C4-2B (cell line): Measurements from ENCODE around the gene TEKT5.

Source experiments
- CTCF ChIP-seq: fragments of 450-650 bp; conservative IDR thresholded peaks from 2 replicates; pipeline ENCODE4 v1.5.1; 2017; ENCODE audit warnings: mild to moderate bottlenecking
- ZFX ChIP-seq: fragments of 450-650 bp; IDR thresholded peaks from 2 replicates; pipeline ENCODE4 v1.6.1; 2017

- no peak for TF ChIP-seq CTCF
- TF ChIP-seq ZFX: no peak
Observed at GRCh38 chr16:10669791-10670190, 24.9 kb downstream of the TEKT5 start.
